OCI-LY7 (cell line): ENCODE data around the gene TGFBR1. TPM values are rescaled to one million over a fixed set of nuclear protein-coding genes. Genes with fewer than 3 reads are reported as not detected.
A peak's percentile ranks its signal among the peaks of the same experiment; 100 is the strongest.

Source experiments
- BruUV-seq: library from RNA; stranded (reverse); fragments of 400-500 nt; replicated peaks from 2 replicates; lab custom pipeline; 2021; lab: Mats Ljungman, UMichigan
- CTCF ChIA-PET: fragments of 300-600 bp; sonication (Branson Sonifier 250); formaldehyde crosslinking; loops from one replicate; lab custom pipeline; 2022; ENCODE audit warnings: antibody characterized with exemption; ENCODE audit not compliant: unreplicated experiment; lab: Charles Lee
- POLR2A ChIA-PET: fragments of 300-600 bp; sonication (Branson Sonifier 250); formaldehyde crosslinking; loops from one replicate; lab custom pipeline; 2022; ENCODE audit warnings: antibody characterized with exemption; lab: Charles Lee
- DNase-seq: peaks from one replicate; pipeline ENCODE4 v3.0.0-alpha.2; 2015; ENCODE audit warnings: low spot score
- H2AFZ ChIP-seq: fragments of 200-600 bp; sonication (generic), shearing (Covaris generic); 2 replicates; pipeline ENCODE4 v1.6.1; 2014; ENCODE audit warnings: mild to moderate bottlenecking, antibody characterized with exemption, low read length, moderate library complexity
- H3K27ac ChIP-seq: fragments of 200-600 bp; sonication (generic); 2 replicates; pipeline ENCODE4 v1.5.1; 2014; ENCODE audit warnings: mixed run types, low read depth, mild to moderate bottlenecking, moderate library complexity, low read length, inconsistent platforms; ENCODE audit not compliant: poor library complexity, severe bottlenecking
- H3K36me3 ChIP-seq: fragments of 200-600 bp; sonication (generic); 2 replicates; pipeline ENCODE4 v1.6.1; 2014; ENCODE audit warnings: mild to moderate bottlenecking, antibody characterized with exemption, low read length, moderate library complexity, mixed read lengths; ENCODE audit not compliant: insufficient read depth
- H3K4me1 ChIP-seq: fragments of 200-600 bp; sonication (generic); 2 replicates; pipeline ENCODE4 v1.5.1; 2014; ENCODE audit warnings: mild to moderate bottlenecking, low read length; ENCODE audit not compliant: insufficient read depth, poor library complexity, severe bottlenecking
- H3K4me2 ChIP-seq: fragments of 200-600 bp; sonication (generic); 2 replicates; pipeline ENCODE4 v1.6.1; 2014; ENCODE audit warnings: mild to moderate bottlenecking, low read length
- H3K4me3 ChIP-seq: fragments of 200-600 bp; sonication (generic); 2 replicates; pipeline ENCODE4 v1.5.1; 2014; ENCODE audit warnings: mild to moderate bottlenecking, low read depth, low read length; ENCODE audit not compliant: poor library complexity, severe bottlenecking
- H3K79me2 ChIP-seq: fragments of 200-600 bp; sonication (generic); 2 replicates; pipeline ENCODE4 v1.6.1; 2016; ENCODE audit warnings: low read depth, mild to moderate bottlenecking, low read length, moderate library complexity, mixed read lengths; ENCODE audit not compliant: insufficient read depth
- H3K9me2 ChIP-seq: fragments of 200-600 bp; sonication (generic); 2 replicates; pipeline ENCODE4 v1.6.1; 2016; ENCODE audit warnings: mild to moderate bottlenecking, low read length, mixed read lengths; ENCODE audit not compliant: insufficient read depth
- H3K9me3 ChIP-seq: fragments of 200-600 bp; sonication (generic); 2 replicates; pipeline ENCODE4 v1.6.1; 2014; ENCODE audit warnings: mild to moderate bottlenecking, mixed run types, low read length, mixed read lengths
- H4K20me1 ChIP-seq: fragments of 200-600 bp; sonication (generic); 2 replicates; pipeline ENCODE4 v1.6.1; 2014; ENCODE audit warnings: mild to moderate bottlenecking, antibody characterized with exemption, low read length, moderate library complexity, mixed read lengths; ENCODE audit not compliant: insufficient read depth
- CTCF ChIP-seq: fragments of 200-600 bp; sonication (generic); conservative IDR thresholded peaks from 2 replicates; pipeline ENCODE4 v1.5.1; 2014; ENCODE audit warnings: mild to moderate bottlenecking, antibody characterized with exemption, low read length, moderate library complexity, mixed read lengths
- EZH2phosphoT487 ChIP-seq: fragments of 200-600 bp; sonication (generic); IDR thresholded peaks from 2 replicates; pipeline ENCODE4 v1.6.1; 2018; ENCODE audit warnings: low read depth, borderline replicate concordance, mild to moderate bottlenecking, mixed run types, antibody characterized with exemption, low read length, moderate library complexity, mixed read lengths
- intact Hi-C: fragments of 100-400 bp; cut with micrococcal nuclease; formaldehyde crosslinking; loops from one replicate; pipeline ENCODE4 v1.10.0; 2022; ENCODE audit not compliant: unreplicated experiment
- total RNA-seq, 2 experiments: library from RNA; depleted of rRNA in 1 of 2; stranded (reverse); fragments of >200 nt in 1 of 2; shearing (Covaris generic) in 1 of 2; gene quantifications; 2 replicates each; pipeline ENCODE4 v1.2.3, GENCODE V29; 2014 to 2022

The TGFBR1 gene
- total RNA-seq, 2 experiments from 2014 or later: 13.6 to 36.7 TPM

- no peak for DNase-seq
- intact Hi-C loops: no loop called here
- ChIA-PET CTCF (no interaction called here), POLR2A (no interaction called here)
- Histone ChIP-seq H3K9me2 (no peaks in the 10 kb centered on the region), H4K20me1 (no peaks in the 10 kb centered on the region), H3K4me3 (no peak overlapping the region), H3K79me2 (no peaks in the 10 kb centered on the region), H3K4me2 (no peak overlapping the region), H3K36me3 (peaks cover 94% of the 10 kb centered on the region), H3K9me3 (no peaks in the 10 kb centered on the region), H3K4me1 (no peaks in the 10 kb centered on the region), H3K27ac (no peak overlapping the region), H2AFZ (no peak overlapping the region)
- no TSS peak for BruUV-seq
- TF ChIP-seq EZH2phosphoT487 (no peak), CTCF (no peak)
Observed at GRCh38 chr9:99146574-99146973, 41.7 kb downstream of the TGFBR1 start.

- no peak for TF ChIP-seq EZH2phosphoT487
- TF ChIP-seq CTCF: no peak
- Histone ChIP-seq H3K79me2 (no peaks in the 10 kb centered on the region), H4K20me1 (no peaks in the 10 kb centered on the region), H2AFZ (no peak overlapping the region), H3K27ac (no peak overlapping the region), H3K9me3 (no peaks in the 10 kb centered on the region), H3K36me3 (peaks cover 93% of the 10 kb centered on the region), H3K4me2 (no peak overlapping the region), H3K4me3 (no peak overlapping the region), H3K4me1 (no peaks in the 10 kb centered on the region), H3K9me2 (no peaks in the 10 kb centered on the region)
- intact Hi-C loops: no loop called here
- no peak for DNase-seq
- no TSS peak for BruUV-seq
- CTCF ChIA-PET: no interaction called here
- POLR2A ChIA-PET: interaction anchor here (1.1 to 2.1 kb wide), 2 partner anchors 8 to 32 kb away, joined by 3 to 7 read pairs; no protein-coding TSS in a partner anchor
Observed at GRCh38 chr9:99147177-99147576, 42.3 kb downstream of the TGFBR1 start.

GRCh38 chr9:99150451-99151171, 45.7 kb downstream of the TGFBR1 start:
- ChIA-PET CTCF (no interaction called here), POLR2A (interaction anchor here (0.7 to 1.0 kb wide), 5 partner anchors 9 to 1742 kb away, joined by 3 to 4 read pairs (median 3); no protein-coding TSS in a partner anchor)
- Histone ChIP-seq H3K4me3 (no peak overlapping the region), H3K4me1 (no peaks in the 10 kb centered on the region), H3K79me2 (no peaks in the 10 kb centered on the region), H2AFZ (no peak overlapping the region), H3K9me2 (no peaks in the 10 kb centered on the region), H3K36me3 (peaks cover 63% of the 10 kb centered on the region), H3K4me2 (no peak overlapping the region), H3K27ac (no peak overlapping the region), H3K9me3 (no peaks in the 10 kb centered on the region), H4K20me1 (no peaks in the 10 kb centered on the region)
- intact Hi-C loops: no loop called here
- TSS peak; percentile 17 for BruUV-seq
- TF ChIP-seq CTCF: no peak
- TF ChIP-seq EZH2phosphoT487: no peak
- DNase-seq: no peak
